Embryonic facial prominence (tissue), 1 donor: ENCODE measurements around the gene KIR2DL1.
"Not testable (repeated sequence)": the region's sequence is repeated elsewhere in the genome, so short reads cannot be mapped to it uniquely, and the experiment has no call there.

Experiments
- DNase-seq: peaks from one replicate; pipeline ENCODE4 v3.0.0-alpha.2; 2016; ENCODE audit errors: extremely low spot score

KIR2DL1 gene

GRCh38 chr19:54769646-54770045 lies at the start of gene KIR2DL1:
TSS of gene KIR2DL1 (plus strand) at chr19:54769793. CDS start at chr19:54769851, 58 bp downstream.
- DNase-seq = not testable (repeated sequence)

- no peak for DNase-seq
These were observed 45.5 kb upstream of the KIR2DL1 start, which contains the start of gene KIR3DL3 for GRCh38 chr19:54724142-54724541. TSS of gene KIR3DL3 (plus strand) at chr19:54724442. CDS start at chr19:54724497, 55 bp downstream.

GRCh38 chr19:54724644-54725043 lies 44.9 kb upstream of the KIR2DL1 start:
- no peak for DNase-seq

GRCh38 chr19:54725321-54725720 lies 44.3 kb upstream of the KIR2DL1 start:
- no peak for DNase-seq

- no peak for DNase-seq
These were observed 42.0 kb upstream of the KIR2DL1 start for GRCh38 chr19:54727562-54727961.

- DNase-seq = no peak
These were observed 41.4 kb upstream of the KIR2DL1 start for GRCh38 chr19:54728167-54728566.

- no peak for DNase-seq
These were observed 40.0 kb upstream of the KIR2DL1 start for GRCh38 chr19:54729416-54730188.

- no peak for DNase-seq
These were observed 38.4 kb upstream of the KIR2DL1 start for GRCh38 chr19:54731191-54731590.

GRCh38 chr19:54738306-54738705 lies 31.3 kb upstream of the KIR2DL1 start, which contains the start of gene KIR2DL3:
TSS of gene KIR2DL3 (plus strand) at chr19:54738513. CDS start at chr19:54738546, 33 bp downstream.
- DNase-seq = not testable (repeated sequence)

- no peak for DNase-seq
These were observed 30.9 kb upstream of the KIR2DL1 start for GRCh38 chr19:54738715-54739114.

GRCh38 chr19:54739587-54740497 lies 29.8 kb upstream of the KIR2DL1 start:
- no peak for DNase-seq

- DNase-seq = not testable (repeated sequence)
These were observed 27.6 kb upstream of the KIR2DL1 start for GRCh38 chr19:54741950-54742349.

- not testable (repeated sequence) for DNase-seq
These were observed 25.5 kb upstream of the KIR2DL1 start for GRCh38 chr19:54744080-54744479.

GRCh38 chr19:54747614-54748322 lies 21.8 kb upstream of the KIR2DL1 start:
- DNase-seq = not testable (repeated sequence)

- DNase-seq = not testable (repeated sequence)
These were observed 19.3 kb upstream of the KIR2DL1 start for GRCh38 chr19:54750276-54750675.

- DNase-seq = not testable (repeated sequence)
These were observed 13.1 kb upstream of the KIR2DL1 start for GRCh38 chr19:54756204-54757110.

- DNase-seq = not testable (repeated sequence)
These were observed 11.0 kb upstream of the KIR2DL1 start for GRCh38 chr19:54758577-54758976.

- DNase-seq = not testable (repeated sequence)
These were observed 5.4 kb upstream of the KIR2DL1 start for GRCh38 chr19:54764219-54764618.

GRCh38 chr19:54766464-54766863 lies 3.1 kb upstream of the KIR2DL1 start:
- DNase-seq = not testable (repeated sequence)

- not testable (repeated sequence) for DNase-seq
These were observed 918 bp downstream of the KIR2DL1 start for GRCh38 chr19:54770511-54770910.
